NCI-H2227 treated with DMSO at 0.1 percent for 48 hours (cell line): ENCODE data around the gene PHLDA1.
"Not testable (repeated sequence)": the region's sequence is repeated elsewhere in the genome, so short reads cannot be mapped to it uniquely, and the experiment has no call there.

Experiments
- DNase-seq: peaks from one replicate; lab custom pipeline; 2025; lab: John Stamatoyannopoulos, UW

Gene PHLDA1

GRCh38 chr12:76018672-76019071 lies 12.9 kb downstream of the PHLDA1 start:
- no peak for DNase-seq

DNA sequence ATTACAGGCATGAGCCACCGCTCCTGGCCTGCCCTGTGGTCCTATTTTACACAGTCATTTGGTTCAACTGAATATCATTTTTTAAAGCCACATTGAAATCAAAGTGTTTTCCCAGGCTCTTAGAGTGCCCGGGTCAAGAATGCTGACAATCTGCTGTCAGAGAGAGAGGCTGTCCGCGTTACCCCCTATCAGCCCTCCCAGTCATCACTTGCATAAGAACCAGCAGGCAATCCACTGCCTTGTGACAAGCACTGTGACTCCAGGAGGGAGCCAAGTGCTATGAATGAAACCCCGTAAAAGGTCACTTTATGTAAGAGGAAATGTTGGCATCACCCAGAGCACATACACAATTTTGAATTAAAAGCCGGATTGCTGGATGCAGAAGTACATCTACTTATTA lies 13.5 kb downstream of the PHLDA1 start:
- DNase-seq: peak; percentile 48

- no peak for DNase-seq
Observed at GRCh38 chr12:76014007-76014406, 17.6 kb downstream of the PHLDA1 start.

DNA sequence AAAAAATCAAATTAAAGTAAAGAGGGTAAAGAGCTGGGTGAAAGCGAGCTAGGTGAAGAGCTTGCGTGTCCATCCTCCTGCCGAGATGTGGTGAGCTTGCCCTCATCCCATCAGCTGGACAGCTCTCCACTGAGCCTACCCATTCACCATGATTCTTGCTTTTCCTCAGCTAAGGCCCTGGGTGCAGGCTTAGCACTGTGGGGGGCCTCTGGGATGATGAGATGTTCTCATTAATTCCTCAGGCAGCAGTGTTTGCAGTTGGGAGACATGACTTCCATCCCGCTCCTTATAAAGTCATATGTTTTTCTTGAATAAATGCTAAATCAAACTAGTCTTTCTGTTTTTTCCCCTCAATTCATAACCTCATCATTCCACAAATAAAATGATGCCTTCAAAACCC lies 18.0 kb downstream of the PHLDA1 start:
- no peak for DNase-seq

- DNase-seq: no peak
Observed at GRCh38 chr12:76012644-76013043, 18.9 kb downstream of the PHLDA1 start.

- no peak for DNase-seq
Observed at GRCh38 chr12:76010732-76011458, 20.7 kb downstream of the PHLDA1 start.

GRCh38 chr12:76008428-76008827 lies 23.1 kb downstream of the PHLDA1 start:
- no peak for DNase-seq

DNA sequence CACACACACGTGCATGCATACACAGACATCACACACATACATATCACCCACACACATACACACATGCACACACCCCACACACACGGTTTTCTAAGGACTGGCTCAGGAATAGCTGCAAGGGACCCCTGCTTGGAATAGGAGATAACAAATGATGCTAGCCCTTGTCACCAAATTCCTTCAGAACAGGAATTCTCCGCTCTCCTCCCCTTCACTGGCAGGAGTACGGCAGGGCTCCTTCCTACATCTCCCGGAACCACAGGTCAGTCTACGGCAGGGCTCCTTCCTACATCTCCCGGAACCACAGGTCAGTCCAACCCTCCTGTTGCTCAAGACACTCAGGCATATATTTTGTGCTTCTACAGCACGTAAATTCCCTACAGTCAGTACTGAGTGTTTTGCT lies 23.9 kb downstream of the PHLDA1 start:
- DNase-seq: no peak

DNA sequence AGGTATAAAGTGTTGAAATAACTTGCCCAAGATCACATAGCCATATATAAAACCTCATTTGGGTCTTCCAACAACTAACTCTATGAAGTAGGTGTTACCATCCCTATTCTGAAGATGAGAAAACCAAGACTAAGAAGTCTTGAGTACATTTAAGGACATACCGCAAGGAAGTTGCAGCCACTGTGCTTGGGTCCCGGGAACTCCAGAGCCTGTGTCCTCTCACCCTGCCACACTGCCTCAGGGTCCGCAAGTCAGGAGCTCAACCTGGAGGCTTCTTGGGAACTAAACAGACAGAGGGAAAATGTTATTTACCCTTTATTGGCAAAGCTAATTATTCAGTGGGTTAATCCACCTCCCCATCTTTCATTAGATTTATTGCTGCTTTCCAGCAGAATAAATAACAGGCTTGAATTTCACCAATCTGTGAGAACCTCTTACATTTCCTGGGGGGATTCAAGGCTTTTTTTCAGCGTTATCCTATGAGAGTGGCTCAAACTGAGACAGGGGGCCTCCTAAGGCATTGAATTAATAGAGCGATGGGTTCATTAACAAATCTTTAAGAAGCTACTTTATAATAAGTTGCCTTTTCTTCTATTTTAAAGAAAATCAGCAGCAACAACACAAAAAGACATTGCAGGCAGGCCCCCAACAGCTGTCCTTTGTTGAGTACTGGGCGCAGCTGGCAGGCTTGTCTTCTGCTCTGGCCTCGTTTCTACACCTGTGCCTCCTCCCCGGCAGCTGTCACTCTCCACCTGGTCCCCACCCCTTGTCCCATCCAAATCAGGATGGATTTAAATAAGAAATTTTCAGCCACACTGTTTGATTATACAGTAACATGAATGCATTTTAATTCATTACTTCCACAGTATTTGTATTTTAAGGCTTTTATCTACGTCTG lies 25.3 kb downstream of the PHLDA1 start:
- DNase-seq: no peak

- DNase-seq: no peak
Observed at GRCh38 chr12:76003355-76003638, 28.3 kb downstream of the PHLDA1 start.

- DNase-seq: no peak
Observed at GRCh38 chr12:76002598-76003354, 28.8 kb downstream of the PHLDA1 start.

DNA sequence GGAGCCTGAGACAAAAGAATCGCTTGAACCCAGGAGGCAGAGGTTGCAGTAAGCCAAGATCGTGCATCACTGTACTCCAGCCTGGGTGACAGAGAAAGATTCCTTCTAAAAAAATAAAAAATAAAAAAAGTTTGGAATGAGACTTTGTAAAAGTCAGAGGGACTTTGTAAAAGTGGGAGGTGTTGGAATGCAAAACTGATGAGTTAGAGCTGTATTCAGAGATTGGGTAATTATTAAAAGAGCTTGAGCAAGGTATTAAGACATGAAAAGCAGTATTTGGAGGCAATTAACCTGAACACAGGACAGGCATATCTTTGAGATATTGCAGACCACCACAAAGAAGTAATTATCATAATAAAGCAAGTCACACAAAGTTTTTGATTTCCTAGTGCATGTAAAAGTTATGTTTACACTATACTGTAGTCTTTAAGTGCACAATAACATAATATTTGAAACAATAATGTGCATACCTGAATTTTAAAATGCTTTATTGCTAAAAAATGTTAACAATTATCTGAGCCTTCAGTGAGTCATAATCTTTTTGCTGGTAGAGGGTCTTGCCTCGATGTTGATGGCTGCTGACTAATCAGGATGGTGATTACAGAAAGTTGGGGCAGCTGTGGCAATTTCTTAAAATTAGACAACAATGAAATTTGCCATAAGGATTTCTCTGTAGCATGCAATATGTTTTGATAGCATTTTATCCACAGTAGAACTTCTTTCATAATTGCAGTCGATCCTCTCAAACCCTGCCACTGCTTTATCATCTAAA lies 33.1 kb downstream of the PHLDA1 start:
- no peak for DNase-seq

- no peak for DNase-seq
Observed at GRCh38 chr12:75997658-75998057, 33.9 kb downstream of the PHLDA1 start.

- no peak for DNase-seq
Observed at GRCh38 chr12:75996861-75997447, 34.6 kb downstream of the PHLDA1 start.

GRCh38 chr12:75995691-75996090 lies 35.9 kb downstream of the PHLDA1 start:
- no peak for DNase-seq

DNA sequence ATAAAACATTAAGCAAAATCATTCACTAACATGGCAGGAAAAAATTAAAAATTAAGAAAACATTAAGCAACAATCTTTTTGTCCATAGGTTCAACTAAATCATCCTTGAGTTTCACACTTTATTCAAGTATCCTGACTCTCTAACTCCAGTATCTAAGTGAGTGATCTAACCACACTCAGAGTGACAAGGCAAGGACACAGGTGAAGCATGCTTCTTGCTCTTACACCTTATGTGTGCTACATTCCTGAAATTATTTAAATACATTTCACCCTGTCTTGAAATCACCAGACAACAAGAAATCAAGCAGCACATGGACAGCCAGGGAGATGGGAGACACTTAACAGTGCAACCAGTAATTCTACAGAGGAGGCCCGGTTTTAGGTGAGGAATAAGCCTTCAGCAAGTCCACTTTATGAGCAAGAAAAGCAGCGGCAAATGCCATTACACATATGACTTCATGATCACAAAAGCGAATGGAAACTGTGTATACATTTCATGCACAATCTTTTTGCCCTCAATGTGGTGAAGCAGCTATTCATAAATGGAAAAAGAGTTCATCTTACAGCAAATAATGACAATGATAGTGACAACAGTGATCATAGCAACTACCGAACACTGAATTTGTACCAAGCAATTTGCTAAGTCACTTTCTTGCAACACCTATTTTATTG lies 37.4 kb downstream of the PHLDA1 start:
- DNase-seq: no peak

DNA sequence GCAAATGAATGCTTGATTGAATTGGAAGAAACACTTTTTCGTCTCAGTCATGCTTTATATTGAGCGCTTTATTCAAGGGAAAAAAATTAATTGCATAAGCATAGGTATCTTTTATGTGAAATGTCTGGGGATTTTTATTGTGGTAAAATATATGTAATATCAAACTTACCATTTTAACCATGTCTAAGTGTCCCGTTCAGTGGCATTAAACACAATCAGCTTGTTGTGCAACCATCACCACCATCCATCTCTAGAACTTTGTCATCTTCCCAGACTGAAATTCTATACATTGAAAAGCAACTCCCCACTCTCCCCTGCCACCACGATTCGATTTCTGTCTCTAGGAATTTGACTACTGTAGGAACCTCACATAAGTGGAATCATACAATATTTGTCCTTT lies 39.8 kb downstream of the PHLDA1 start:
- no peak for DNase-seq

GRCh38 chr12:75990189-75990912 lies 41.2 kb downstream of the PHLDA1 start:
- no peak for DNase-seq

GRCh38 chr12:75987709-75988108 lies 43.9 kb downstream of the PHLDA1 start:
- not testable (repeated sequence) for DNase-seq

- no peak for DNase-seq
Observed at GRCh38 chr12:75986001-75986746, 45.4 kb downstream of the PHLDA1 start.
